NK-92 (cell line): ENCODE measurements around the gene GLIPR2.
"Not testable (repeated sequence)": the region's sequence is repeated elsewhere in the genome, so short reads cannot be mapped to it uniquely, and the experiment has no call there.

ENCODE experiments used
- DNase-seq: peaks from one replicate; lab custom pipeline; 2025; ENCODE audit not compliant: unreplicated experiment; lab: John Stamatoyannopoulos, UW

The GLIPR2 gene

GRCh38 chr9:36143245-36143641, 6.7 kb downstream of the GLIPR2 start:
- DNase-seq: no peak

DNA sequence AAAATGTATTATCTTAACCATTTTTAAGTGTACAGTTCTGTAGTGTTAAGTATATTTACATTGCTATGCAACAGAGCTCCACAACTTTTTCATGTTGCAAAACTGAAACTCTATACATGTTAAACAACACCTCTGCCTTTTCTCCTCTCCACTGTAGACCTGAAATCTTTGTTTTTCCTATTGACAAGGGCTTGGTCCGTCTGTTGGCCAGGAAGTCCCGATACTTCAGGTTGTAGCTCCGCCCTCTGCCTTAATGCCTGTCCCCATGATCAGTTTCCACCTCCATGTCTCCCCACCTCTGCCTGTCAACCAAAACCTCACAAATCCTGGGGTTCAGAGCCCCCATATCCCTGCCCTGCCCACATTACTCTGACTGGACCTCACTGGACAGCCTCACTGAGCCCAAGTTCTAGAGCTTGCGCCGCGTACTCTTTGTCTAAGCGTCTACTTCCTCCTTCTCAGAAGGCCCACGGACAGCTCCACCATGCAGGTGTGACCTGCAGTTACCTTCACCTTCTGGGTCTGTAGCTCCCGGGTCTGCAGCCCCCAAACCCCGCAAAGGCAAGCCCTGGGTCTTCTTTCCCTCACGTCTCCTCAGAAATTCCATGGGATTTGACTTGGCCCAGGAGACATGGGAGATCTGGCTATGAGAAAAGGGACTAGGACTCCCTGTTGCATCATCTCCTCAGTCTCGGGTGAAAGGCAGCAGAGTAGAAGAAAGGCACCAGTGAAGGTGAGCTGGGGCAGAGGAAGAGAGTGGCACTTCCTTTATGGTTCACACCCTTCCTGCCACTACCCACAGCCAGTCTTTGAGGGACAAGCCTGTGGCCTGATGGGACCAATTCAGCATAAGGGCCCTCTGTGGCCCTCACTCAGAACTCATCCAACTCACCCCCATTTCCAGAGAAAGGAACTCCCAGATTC, 8.0 kb downstream of the GLIPR2 start:
- DNase-seq: no peak

- DNase-seq: no peak
These were observed 9.4 kb downstream of the GLIPR2 start for GRCh38 chr9:36145970-36146369.

- DNase-seq: no peak
These were observed 10.1 kb downstream of the GLIPR2 start for GRCh38 chr9:36146651-36147050.

- DNase-seq: no peak
These were observed 11.1 kb downstream of the GLIPR2 start for GRCh38 chr9:36147441-36148175.

DNA sequence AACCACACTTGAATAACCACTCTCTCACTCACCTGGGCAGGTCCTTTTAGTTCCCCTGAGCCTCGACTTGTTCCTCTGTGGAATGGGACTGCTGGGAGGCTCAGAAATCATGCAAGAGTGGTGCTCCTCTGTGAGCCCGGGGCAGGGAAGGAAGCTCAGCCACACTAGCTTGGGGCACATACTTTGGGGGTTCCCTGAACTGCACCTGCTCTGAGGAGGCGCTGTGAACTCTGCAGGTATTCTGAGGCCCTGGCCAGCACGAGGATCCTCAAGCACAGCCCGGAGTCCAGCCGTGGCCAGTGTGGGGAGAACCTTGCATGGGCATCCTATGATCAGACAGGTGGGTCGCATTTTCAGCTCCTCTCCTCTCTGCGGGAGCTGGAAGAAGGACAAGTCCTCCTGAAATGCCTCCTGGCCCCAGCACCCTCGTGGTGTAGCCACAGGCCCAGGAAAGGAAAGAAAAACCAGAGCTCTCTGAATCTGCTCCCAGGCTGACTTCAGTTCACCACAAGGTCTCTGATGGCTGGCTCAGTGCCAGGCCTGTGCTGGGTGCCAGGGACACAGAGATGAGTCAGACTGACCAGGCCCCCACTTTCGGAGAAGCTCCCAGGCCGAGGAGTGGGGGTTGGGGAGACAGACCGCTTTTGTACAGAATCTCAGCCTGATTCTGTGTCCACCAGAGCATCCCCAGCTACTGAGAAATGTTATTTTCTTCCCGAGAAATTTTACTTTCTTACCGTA, 11.9 kb downstream of the GLIPR2 start:
- no peak for DNase-seq

DNA sequence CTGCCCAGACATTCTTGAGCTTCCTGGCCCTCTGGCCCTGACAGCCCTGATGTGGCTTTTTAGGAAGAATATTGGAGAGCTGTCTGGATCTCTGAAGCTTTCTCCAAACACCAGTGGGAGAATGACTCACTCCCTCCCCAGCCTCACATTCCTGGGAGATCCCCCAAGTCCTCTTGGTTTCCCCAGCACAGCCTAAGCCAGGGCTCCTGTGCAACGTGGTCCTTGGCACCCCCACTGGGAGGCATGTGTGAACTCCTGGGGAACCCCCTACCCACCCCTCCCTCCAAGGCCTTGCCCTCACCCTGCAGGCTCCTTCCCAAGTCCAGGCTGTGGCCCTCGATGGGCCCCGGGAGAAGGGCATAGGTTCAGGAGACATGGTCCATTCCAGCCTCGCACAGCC, 12.7 kb downstream of the GLIPR2 start:
- DNase-seq: no peak

DNA sequence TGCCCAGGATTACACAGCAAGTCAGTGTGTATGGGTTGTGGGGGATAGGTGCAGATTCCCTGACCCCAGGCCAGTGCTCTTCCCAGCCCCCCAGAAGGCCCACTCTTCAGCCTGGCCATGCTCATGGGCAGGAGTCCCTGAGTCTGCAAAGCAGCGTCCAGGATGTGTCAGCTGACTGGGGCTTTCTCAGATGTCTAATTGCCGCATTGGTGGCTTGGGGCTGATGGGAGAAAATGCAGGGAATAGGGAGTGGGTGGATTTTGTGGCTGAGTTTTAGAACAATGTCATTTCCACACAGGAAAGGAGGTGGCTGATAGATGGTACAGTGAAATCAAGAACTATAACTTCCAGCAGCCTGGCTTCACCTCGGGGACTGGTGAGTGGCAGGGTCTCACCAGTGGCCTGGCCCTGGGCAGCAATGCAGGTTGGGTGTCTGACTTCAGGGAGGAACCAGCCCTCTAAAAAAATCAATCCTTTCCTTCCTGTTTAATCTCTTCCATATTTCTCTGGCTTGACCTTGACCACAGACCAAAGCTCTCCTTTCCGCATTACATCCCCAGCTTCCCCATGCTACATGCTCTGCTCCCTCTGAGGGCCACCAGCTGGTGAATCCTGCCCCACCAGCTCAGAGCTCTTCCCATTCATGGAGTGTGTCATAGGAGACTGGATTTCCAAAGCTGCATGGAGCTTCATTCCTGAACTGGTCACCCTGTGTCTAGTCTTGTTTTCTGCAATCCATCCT, 14.2 kb downstream of the GLIPR2 start:
- DNase-seq: no peak

DNA sequence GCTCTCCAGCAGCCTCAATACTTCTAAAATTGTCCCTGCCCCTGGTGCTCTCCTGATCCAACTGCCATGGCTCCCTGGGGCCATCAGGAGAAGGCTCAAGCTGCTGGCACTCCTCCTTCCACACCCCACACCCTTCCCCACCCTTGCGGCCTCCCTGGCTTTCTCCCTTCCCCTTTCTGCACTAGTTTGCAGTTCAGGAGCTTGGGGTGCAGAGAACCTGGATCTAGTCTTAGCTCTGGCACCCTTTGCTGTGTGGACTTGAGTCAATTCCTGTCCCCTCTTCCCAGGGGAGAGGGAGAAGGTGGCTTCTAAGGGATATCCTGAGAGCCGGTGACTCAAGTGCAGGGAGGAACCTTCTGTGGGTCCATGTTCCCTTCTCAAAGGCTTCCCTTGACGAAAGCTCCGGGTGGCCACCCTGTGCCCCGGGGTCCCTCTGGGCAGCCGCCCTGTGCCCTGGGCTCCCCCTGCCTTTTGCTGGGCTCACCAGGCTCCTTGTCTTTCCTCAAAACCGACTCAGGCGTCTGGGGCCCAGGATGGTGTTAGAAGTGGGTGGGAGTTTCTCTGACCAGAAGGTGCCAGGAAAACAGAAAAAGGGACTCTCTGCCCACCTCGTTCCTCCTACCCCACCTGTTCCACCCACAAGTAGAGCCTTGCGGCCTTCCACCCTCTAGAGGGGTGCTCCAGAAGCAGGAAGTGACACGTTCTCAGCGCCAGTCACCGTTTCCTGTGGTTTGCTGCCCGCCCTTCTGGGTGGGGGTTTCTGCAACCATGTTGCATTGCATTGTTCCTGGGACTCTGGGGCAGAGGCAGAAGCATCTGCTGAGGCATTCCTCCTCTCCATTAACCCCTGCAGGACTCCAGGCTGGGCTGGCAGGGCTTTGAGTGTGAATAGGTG, 15.0 kb downstream of the GLIPR2 start:
- peak; percentile 49 for DNase-seq

GRCh38 chr9:36152741-36153438, 16.4 kb downstream of the GLIPR2 start:
- DNase-seq: no peak

GRCh38 chr9:36153746-36154145, 17.2 kb downstream of the GLIPR2 start:
- no peak for DNase-seq

- no peak for DNase-seq
These were observed 17.9 kb downstream of the GLIPR2 start for GRCh38 chr9:36154331-36154952.

DNA sequence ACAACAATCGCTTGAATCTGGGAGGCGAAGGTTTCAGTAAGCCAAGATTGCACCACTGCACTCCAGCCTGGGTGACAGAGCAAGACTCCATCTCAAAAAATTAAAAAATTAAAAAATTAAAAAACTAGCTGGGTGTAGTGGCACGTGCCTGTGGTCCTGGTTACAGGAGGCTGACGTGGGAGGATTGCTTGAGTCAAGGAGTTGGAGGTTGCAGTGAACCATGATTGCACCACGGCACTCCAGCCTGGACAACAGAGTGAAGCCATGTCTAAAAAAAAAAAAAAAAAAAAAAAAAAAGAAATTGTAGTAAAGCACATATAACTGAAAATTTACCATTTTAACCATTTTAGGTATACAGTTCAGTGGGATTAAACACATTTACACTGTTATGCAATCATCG, 19.6 kb downstream of the GLIPR2 start:
- DNase-seq: no peak

DNA sequence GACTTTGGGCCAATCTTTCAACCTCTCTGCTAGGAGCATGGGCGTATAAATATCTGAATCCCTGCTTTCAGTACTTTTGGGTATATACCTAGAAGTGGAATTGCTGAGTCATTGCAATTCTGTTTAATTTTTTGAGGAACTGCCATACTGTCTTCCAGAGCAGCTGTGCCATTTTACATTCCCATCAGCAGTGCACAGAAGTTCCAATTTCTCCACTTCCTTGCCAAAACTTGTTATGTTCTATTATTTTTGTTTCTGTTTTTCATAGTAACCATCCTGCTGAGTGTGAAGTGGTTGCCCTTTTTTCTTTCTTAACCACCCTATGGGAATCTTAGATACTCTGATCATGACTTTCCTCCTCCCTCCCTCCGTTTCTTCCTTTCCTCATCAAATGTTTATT, 21.6 kb downstream of the GLIPR2 start:
- no peak for DNase-seq

DNA sequence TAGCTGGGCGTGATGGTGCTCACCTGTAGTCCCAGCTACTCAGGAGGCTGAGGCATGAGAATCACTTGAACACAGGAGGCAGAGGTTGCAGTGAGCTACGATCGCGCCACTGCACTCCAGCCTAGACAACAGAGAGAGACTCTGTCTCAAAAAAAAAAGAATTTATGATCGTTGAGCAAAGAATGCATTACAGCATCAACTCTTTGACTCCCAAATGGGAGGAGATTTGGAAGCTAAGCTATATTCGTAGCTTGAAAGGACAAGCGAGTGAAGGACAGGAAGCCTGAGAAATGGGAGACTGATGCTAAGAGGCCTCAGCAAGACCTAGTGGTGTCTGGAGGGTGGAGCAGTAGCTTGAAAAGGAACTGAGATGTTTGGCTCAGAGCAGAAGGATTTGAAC, 22.4 kb downstream of the GLIPR2 start:
- DNase-seq: no peak

DNA sequence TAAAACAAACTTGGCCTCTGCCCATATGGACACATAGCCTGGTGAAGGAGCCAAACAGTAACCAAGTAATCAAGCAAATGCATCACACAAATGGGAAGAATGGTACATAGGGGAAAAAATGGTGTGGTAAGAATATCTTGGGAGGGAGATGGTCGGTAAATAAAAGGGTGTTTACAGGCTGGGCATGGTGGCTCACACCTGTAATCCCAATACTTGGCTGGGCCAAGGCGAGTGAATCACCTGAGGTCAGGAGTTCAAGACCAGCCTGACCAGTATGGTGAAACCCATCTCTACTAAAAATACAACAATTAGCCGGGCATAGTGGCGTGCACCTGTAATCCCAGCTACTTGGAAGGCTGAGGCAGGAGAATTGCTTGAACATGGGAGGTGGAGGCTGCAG, 23.0 kb downstream of the GLIPR2 start:
- DNase-seq: not testable (repeated sequence)

DNA sequence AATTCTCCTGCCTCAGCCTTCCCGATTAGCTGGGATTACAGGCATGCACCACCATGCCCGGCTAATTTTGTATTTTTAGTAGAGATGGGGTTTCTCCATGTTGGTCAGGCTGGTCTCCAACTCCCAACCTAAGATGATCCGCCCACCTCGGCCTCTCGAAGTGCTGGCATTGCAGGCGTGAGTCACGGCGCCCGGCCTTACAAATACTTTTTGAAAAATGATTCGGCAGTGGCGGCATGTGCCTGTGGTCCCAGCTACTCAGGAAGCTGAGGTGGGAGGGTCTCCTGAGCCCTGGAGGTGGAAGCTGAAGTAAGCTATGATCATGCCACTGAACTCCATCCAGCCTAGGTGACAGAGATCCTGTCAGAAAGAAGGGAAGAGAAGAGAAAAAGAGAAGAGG, 23.6 kb downstream of the GLIPR2 start:
- not testable (repeated sequence) for DNase-seq

DNA sequence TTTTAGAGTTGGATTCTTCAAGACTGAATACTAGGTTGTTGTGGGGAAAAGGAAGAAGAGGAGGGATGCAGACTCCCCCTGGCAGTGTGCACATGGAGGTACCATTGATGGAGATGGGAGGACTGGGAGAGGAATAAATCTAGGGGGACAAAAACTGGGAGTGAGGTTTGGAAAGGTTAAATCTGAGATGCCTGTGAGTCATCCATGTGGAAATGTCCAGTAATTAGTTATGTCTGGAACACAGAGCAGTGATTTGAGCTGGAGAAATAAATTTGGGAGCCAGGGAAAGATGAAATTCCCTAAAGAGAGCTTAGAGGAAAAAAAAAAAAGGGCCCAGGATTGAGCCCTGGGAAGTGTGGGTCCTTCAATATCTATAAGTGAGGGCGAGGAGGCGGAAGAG, 24.7 kb downstream of the GLIPR2 start:
- no peak for DNase-seq

DNA sequence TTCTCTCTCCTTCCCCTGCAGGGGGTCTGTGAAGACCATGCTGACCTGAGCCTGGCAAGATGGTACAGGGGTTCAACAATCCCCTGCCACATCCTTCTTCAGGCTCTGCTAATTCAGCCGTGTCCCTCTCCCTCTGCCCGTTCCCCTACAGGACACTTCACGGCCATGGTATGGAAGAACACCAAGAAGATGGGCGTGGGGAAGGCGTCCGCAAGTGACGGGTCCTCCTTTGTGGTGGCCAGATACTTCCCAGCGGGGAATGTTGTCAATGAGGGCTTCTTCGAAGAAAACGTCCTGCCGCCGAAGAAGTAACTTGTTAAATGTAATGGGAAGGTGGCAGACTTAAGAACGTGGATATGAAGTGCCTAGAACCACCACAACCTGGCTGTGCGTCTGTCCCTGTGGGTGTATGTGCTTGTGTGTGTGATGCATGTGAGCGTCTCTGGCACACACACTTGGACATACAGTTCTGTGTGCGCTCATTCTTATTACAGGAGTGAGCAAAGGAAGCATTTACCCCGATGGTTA, 25.7 kb downstream of the GLIPR2 start:
- no peak for DNase-seq
